Measurements from ENCODE around the gene CPPED1. TPM values are rescaled to one million over a fixed set of nuclear protein-coding genes. Genes with fewer than 3 reads are reported as not detected.

The CPPED1 gene
- total and polyA plus RNA-seq, 2 of the 4 experiments (the other 2 are of a cell fraction) = 5.1 to 6.5 TPM

DNA sequence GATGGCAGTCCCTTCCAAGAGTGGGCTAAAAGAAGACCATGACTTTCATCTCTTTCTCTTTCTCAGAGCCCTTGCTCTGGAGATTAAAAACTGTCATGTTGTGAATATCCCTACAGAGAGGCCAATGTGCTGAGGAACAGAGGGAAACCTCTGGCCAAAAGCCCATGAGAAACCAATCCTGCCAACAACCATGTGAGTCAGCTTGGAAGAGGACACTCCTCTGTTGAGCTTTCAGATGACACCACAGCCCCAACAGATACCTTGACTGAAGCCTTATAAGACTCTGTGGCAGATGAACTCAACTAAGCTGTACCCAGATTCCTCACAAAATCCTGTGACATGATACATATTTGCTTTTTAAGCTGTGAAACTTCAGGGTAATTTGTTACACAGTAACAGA lies 19.6 kb downstream of the CPPED1 start:
- no peak overlapping the region for H2AFZ ChIP-seq (replicated peaks; ENCODE audit: low read length, poor library complexity)
- DNase-seq (no peak), ATAC-seq (ENCODE audit: low read depth) (no peak)
- POLR2A ChIA-PET (ENCODE audit: unreplicated experiment) = interaction anchor here (0.6 kb wide), 1 partner anchor 19 kb away, joined by 4 read pairs; no protein-coding TSS in a partner anchor
- no TSS peak for BruUV-seq (replicated peaks)
- H2BK15ac ChIP-seq (ENCODE audit: low read depth, low read length) = no peak overlapping the region
- H3K18ac ChIP-seq (ENCODE audit: low read depth, low read length) = no peak overlapping the region
- no peak overlapping the region for H2BK120ac ChIP-seq (ENCODE audit: low read depth, low read length)
- no peak overlapping the region for H4K8ac ChIP-seq (ENCODE audit: low read depth in 2 of 2, low read length in 2 of 2)
- no peak overlapping the region for H2BK5ac ChIP-seq (ENCODE audit: low read depth, low read length, poor library complexity, severe bottlenecking)
- H3K23ac ChIP-seq (ENCODE audit: low read depth, low read length) = no peak overlapping the region
- no peak overlapping the region for H3K4me3 ChIP-seq (ENCODE audit: insufficient read depth, low read depth, low read length)
- H3K4me1 ChIP-seq (ENCODE audit: control insufficient read depth, insufficient read depth, low read length) = no peaks in the 10 kb centered on the region
- H2BK20ac ChIP-seq (ENCODE audit: low read depth, low read length) = no peak overlapping the region
- no peak overlapping the region for H4K5ac ChIP-seq (ENCODE audit: low read depth, low read length)
- TF ChIP-seq BHLHE40 (IDR thresholded peaks at IDR 0.05; ENCODE audit: low read depth, low read length) (no peak), NFE2L2 (IDR thresholded peaks at IDR 0.05; ENCODE audit: low read depth, low read length) (no peak), RFX5 (IDR thresholded peaks at IDR 0.05; ENCODE audit: low read depth, low read length) (no peak), RCOR1 (IDR thresholded peaks at IDR 0.05; ENCODE audit: insufficient replicate concordance, low read length) (no peak), MAZ (IDR thresholded peaks at IDR 0.05; ENCODE audit: borderline replicate concordance, low read depth, low read length) (no peak), SMC3 (IDR thresholded peaks at IDR 0.05; ENCODE audit: low read depth, low read length) (no peak), FOS (IDR thresholded peaks at IDR 0.05; ENCODE audit: low read depth, low read length) (no peak)
- TF ChIP-seq, protein P1, sequence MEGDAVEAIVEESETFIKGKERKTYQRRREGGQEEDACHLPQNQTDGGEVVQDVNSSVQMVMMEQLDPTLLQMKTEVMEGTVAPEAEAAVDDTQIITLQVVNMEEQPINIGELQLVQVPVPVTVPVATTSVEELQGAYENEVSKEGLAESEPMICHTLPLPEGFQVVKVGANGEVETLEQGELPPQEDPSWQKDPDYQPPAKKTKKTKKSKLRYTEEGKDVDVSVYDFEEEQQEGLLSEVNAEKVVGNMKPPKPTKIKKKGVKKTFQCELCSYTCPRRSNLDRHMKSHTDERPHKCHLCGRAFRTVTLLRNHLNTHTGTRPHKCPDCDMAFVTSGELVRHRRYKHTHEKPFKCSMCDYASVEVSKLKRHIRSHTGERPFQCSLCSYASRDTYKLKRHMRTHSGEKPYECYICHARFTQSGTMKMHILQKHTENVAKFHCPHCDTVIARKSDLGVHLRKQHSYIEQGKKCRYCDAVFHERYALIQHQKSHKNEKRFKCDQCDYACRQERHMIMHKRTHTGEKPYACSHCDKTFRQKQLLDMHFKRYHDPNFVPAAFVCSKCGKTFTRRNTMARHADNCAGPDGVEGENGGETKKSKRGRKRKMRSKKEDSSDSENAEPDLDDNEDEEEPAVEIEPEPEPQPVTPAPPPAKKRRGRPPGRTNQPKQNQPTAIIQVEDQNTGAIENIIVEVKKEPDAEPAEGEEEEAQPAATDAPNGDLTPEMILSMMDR (conservative IDR thresholded peaks at IDR 0.05; ENCODE audit: low read depth, low read length) = no peak
- dilution Hi-C loops (cut with HindIII; ENCODE audit: low sequenced_read_pairs, unreplicated experiment) (no loop called here), intact Hi-C loops (cut with micrococcal nuclease) (no loop called here), in situ Hi-C loops (cut with MboI; ENCODE audit: low sequenced_read_pairs) (no loop called here)
- H4K20me1 ChIP-seq (ENCODE audit: insufficient read depth, low read length) = no peaks in the 10 kb centered on the region
- H2AK5ac ChIP-seq (ENCODE audit: low read depth, low read length) = no peak overlapping the region
- no peak overlapping the region for H2AK9ac ChIP-seq (replicated peaks; ENCODE audit: low read depth, low read length, poor library complexity)
- H3K14ac ChIP-seq (replicated peaks; ENCODE audit: low read depth, low read length) = no peak overlapping the region
- H3K4me2 ChIP-seq (ENCODE audit: low read depth, low read length) = no peak overlapping the region
- no peak overlapping the region for H3K56ac ChIP-seq (ENCODE audit: extremely low read depth, insufficient read depth, low read length)
- H4K91ac ChIP-seq (ENCODE audit: insufficient read depth, low read depth, low read length) = no peak overlapping the region
- H3K27me3 ChIP-seq (ENCODE audit: control insufficient read depth, insufficient read depth, low read length) = no peaks in the 10 kb centered on the region
- no peak overlapping the region for H3K27ac ChIP-seq (ENCODE audit: insufficient read depth, low read length)
- H3K9me1 ChIP-seq (ENCODE audit: insufficient read depth, low read length) = no peaks in the 10 kb centered on the region
- CTCF ChIA-PET = interaction anchor here (0.5 kb wide), 1 partner anchor 44 kb away, joined by 3 read pairs; no protein-coding TSS in a partner anchor
- no peak overlapping the region for H3K9ac ChIP-seq (ENCODE audit: low read depth, low read length)
- H3K36me3 ChIP-seq (ENCODE audit: control insufficient read depth, insufficient read depth, low read length) = peaks cover 2% of the 10 kb centered on the region; the same call in 1 of the 2 replicates
- peaks cover 6% of the 10 kb centered on the region; the same call in 1 of the 2 replicates for H3K9me3 ChIP-seq (ENCODE audit: control insufficient read depth, insufficient read depth, low read length)
- no peak overlapping the region for H3K4ac ChIP-seq (ENCODE audit: low read depth, low read length)
- H3K79me1 ChIP-seq (ENCODE audit: low read depth in 1 of 2, low read length in 2 of 2) = peaks cover 0 to 3% of the 10 kb centered on the region in 2 experiments; a peak in 1 of 4 replicates

All from IMR-90 (cell line).